Measurements from ENCODE around the gene PRKCQ.

The PRKCQ gene

GRCh38 chr10:6607182-6607581, 27.1 kb upstream of the PRKCQ start:
- Histone ChIP-seq H3K27me3 (ENCODE audit: control insufficient read depth, insufficient read depth, low read length) (no peaks in the 10 kb centered on the region), H3K4me1 (ENCODE audit: control insufficient read depth, insufficient read depth, low read length) (no peaks in the 10 kb centered on the region), H3K27ac (ENCODE audit: low read depth, low read length) (no peak overlapping the region)

GRCh38 chr10:6603142-6604125, 23.4 kb upstream of the PRKCQ start:
- H3K4me1 ChIP-seq (ENCODE audit: control insufficient read depth, insufficient read depth, low read length): no peaks in the 10 kb centered on the region
- H3K27ac ChIP-seq (ENCODE audit: low read depth, low read length): no peak overlapping the region
- no peak overlapping the region for H3K9ac ChIP-seq (ENCODE audit: low read length)
- no peaks in the 10 kb centered on the region for H3K36me3 ChIP-seq (ENCODE audit: control insufficient read depth, insufficient read depth, low read length)
- no peak overlapping the region for H3K4me3 ChIP-seq (ENCODE audit: low read length)
- H3K27me3 ChIP-seq (ENCODE audit: control insufficient read depth, insufficient read depth, low read length): no peaks in the 10 kb centered on the region

More at GRCh38 chr10:6607182-6607581, 27.1 kb upstream of the PRKCQ start:
- Histone ChIP-seq H3K4me3 (ENCODE audit: low read length) (no peak overlapping the region), H3K9ac (ENCODE audit: low read length) (no peak overlapping the region), H3K36me3 (ENCODE audit: control insufficient read depth, insufficient read depth, low read length) (no peaks in the 10 kb centered on the region)

GRCh38 chr10:6602700-6603084, 22.6 kb upstream of the PRKCQ start:
- no peaks in the 10 kb centered on the region for H3K36me3 ChIP-seq (ENCODE audit: control insufficient read depth, insufficient read depth, low read length)
- H3K27me3 ChIP-seq (ENCODE audit: control insufficient read depth, insufficient read depth, low read length): no peaks in the 10 kb centered on the region
- no peak overlapping the region for H3K4me3 ChIP-seq (ENCODE audit: low read length)
- no peaks in the 10 kb centered on the region for H3K4me1 ChIP-seq (ENCODE audit: control insufficient read depth, insufficient read depth, low read length)
- H3K27ac ChIP-seq (ENCODE audit: low read depth, low read length): no peak overlapping the region
- H3K9ac ChIP-seq (ENCODE audit: low read length): no peak overlapping the region

- no peaks in the 10 kb centered on the region for H3K4me1 ChIP-seq (ENCODE audit: control insufficient read depth, insufficient read depth, low read length)
- H3K27ac ChIP-seq (ENCODE audit: low read depth, low read length): no peak overlapping the region
- no peak overlapping the region for H3K4me3 ChIP-seq (ENCODE audit: low read length)
- no peaks in the 10 kb centered on the region for H3K36me3 ChIP-seq (ENCODE audit: control insufficient read depth, insufficient read depth, low read length)
- H3K27me3 ChIP-seq (ENCODE audit: control insufficient read depth, insufficient read depth, low read length): no peaks in the 10 kb centered on the region
- H3K9ac ChIP-seq (ENCODE audit: low read length): no peak overlapping the region
Observed at GRCh38 chr10:6602026-6602699, 22.1 kb upstream of the PRKCQ start.

- Histone ChIP-seq H3K9ac (ENCODE audit: low read length) (no peak overlapping the region), H3K27me3 (ENCODE audit: control insufficient read depth, insufficient read depth, low read length) (no peaks in the 10 kb centered on the region), H3K4me3 (ENCODE audit: low read length) (no peak overlapping the region)
Observed at GRCh38 chr10:6601246-6601805, 21.2 kb upstream of the PRKCQ start.

GRCh38 chr10:6600224-6600987, 20.3 kb upstream of the PRKCQ start:
- H3K36me3 ChIP-seq (ENCODE audit: control insufficient read depth, insufficient read depth, low read length): no peaks in the 10 kb centered on the region
- no peak overlapping the region for H3K9ac ChIP-seq (ENCODE audit: low read length)
- no peak overlapping the region for H3K27ac ChIP-seq (ENCODE audit: low read depth, low read length)
- no peaks in the 10 kb centered on the region for H3K4me1 ChIP-seq (ENCODE audit: control insufficient read depth, insufficient read depth, low read length)
- no peaks in the 10 kb centered on the region for H3K27me3 ChIP-seq (ENCODE audit: control insufficient read depth, insufficient read depth, low read length)
- H3K4me3 ChIP-seq (ENCODE audit: low read length): no peak overlapping the region

More at GRCh38 chr10:6601246-6601805, 21.2 kb upstream of the PRKCQ start:
- no peak overlapping the region for H3K27ac ChIP-seq (ENCODE audit: low read depth, low read length)
- no peaks in the 10 kb centered on the region for H3K36me3 ChIP-seq (ENCODE audit: control insufficient read depth, insufficient read depth, low read length)
- no peaks in the 10 kb centered on the region for H3K4me1 ChIP-seq (ENCODE audit: control insufficient read depth, insufficient read depth, low read length)

- no peaks in the 10 kb centered on the region for H3K27me3 ChIP-seq (ENCODE audit: control insufficient read depth, insufficient read depth, low read length)
- no peaks in the 10 kb centered on the region for H3K4me1 ChIP-seq (ENCODE audit: control insufficient read depth, insufficient read depth, low read length)
- H3K36me3 ChIP-seq (ENCODE audit: control insufficient read depth, insufficient read depth, low read length): no peaks in the 10 kb centered on the region
- no peak overlapping the region for H3K9ac ChIP-seq (ENCODE audit: low read length)
- H3K4me3 ChIP-seq (ENCODE audit: low read length): no peak overlapping the region
- H3K27ac ChIP-seq (ENCODE audit: low read depth, low read length): no peak overlapping the region
Observed at GRCh38 chr10:6598679-6599078, 18.6 kb upstream of the PRKCQ start.

GRCh38 chr10:6597478-6597877, 17.4 kb upstream of the PRKCQ start:
- no peaks in the 10 kb centered on the region for H3K27me3 ChIP-seq (ENCODE audit: control insufficient read depth, insufficient read depth, low read length)
- no peaks in the 10 kb centered on the region for H3K36me3 ChIP-seq (ENCODE audit: control insufficient read depth, insufficient read depth, low read length)
- H3K9ac ChIP-seq (ENCODE audit: low read length): no peak overlapping the region
- no peak overlapping the region for H3K4me3 ChIP-seq (ENCODE audit: low read length)
- H3K27ac ChIP-seq (ENCODE audit: low read depth, low read length): no peak overlapping the region
- H3K4me1 ChIP-seq (ENCODE audit: control insufficient read depth, insufficient read depth, low read length): no peaks in the 10 kb centered on the region

- Histone ChIP-seq H3K4me3 (ENCODE audit: low read length) (no peak overlapping the region), H3K27me3 (ENCODE audit: control insufficient read depth, insufficient read depth, low read length) (no peaks in the 10 kb centered on the region), H3K27ac (ENCODE audit: low read depth, low read length) (no peak overlapping the region), H3K36me3 (ENCODE audit: control insufficient read depth, insufficient read depth, low read length) (no peaks in the 10 kb centered on the region), H3K9ac (ENCODE audit: low read length) (no peak overlapping the region), H3K4me1 (ENCODE audit: control insufficient read depth, insufficient read depth, low read length) (no peaks in the 10 kb centered on the region)
Observed at GRCh38 chr10:6595499-6595898, 15.4 kb upstream of the PRKCQ start.

- H3K9ac ChIP-seq (ENCODE audit: low read length): no peak overlapping the region
- no peaks in the 10 kb centered on the region for H3K27me3 ChIP-seq (ENCODE audit: control insufficient read depth, insufficient read depth, low read length)
- H3K4me3 ChIP-seq (ENCODE audit: low read length): no peak overlapping the region
- no peaks in the 10 kb centered on the region for H3K36me3 ChIP-seq (ENCODE audit: control insufficient read depth, insufficient read depth, low read length)
- H3K27ac ChIP-seq (ENCODE audit: low read depth, low read length): no peak overlapping the region
- no peaks in the 10 kb centered on the region for H3K4me1 ChIP-seq (ENCODE audit: control insufficient read depth, insufficient read depth, low read length)
Observed at GRCh38 chr10:6593241-6593671, 13.2 kb upstream of the PRKCQ start.

GRCh38 chr10:6592080-6592479, 12.0 kb upstream of the PRKCQ start:
- Histone ChIP-seq H3K4me1 (ENCODE audit: control insufficient read depth, insufficient read depth, low read length) (no peaks in the 10 kb centered on the region), H3K4me3 (ENCODE audit: low read length) (no peak overlapping the region), H3K36me3 (ENCODE audit: control insufficient read depth, insufficient read depth, low read length) (no peaks in the 10 kb centered on the region), H3K27ac (ENCODE audit: low read depth, low read length) (no peak overlapping the region), H3K9ac (ENCODE audit: low read length) (no peak overlapping the region), H3K27me3 (ENCODE audit: control insufficient read depth, insufficient read depth, low read length) (no peaks in the 10 kb centered on the region)

GRCh38 chr10:6591668-6592067, 11.6 kb upstream of the PRKCQ start:
- Histone ChIP-seq H3K4me1 (ENCODE audit: control insufficient read depth, insufficient read depth, low read length) (no peaks in the 10 kb centered on the region), H3K27me3 (ENCODE audit: control insufficient read depth, insufficient read depth, low read length) (no peaks in the 10 kb centered on the region), H3K27ac (ENCODE audit: low read depth, low read length) (no peak overlapping the region)

More at GRCh38 chr10:6591668-6592067, 11.6 kb upstream of the PRKCQ start:
- Histone ChIP-seq H3K36me3 (ENCODE audit: control insufficient read depth, insufficient read depth, low read length) (no peaks in the 10 kb centered on the region), H3K9ac (ENCODE audit: low read length) (no peak overlapping the region), H3K4me3 (ENCODE audit: low read length) (no peak overlapping the region)
